Measurements from ENCODE around the gene TAP2.

GRCh38 chr6:32862725-32863124 lies 24.2 kb upstream of the TAP2 start:
- no peak for TF ChIP-seq CREB1 (IDR thresholded peaks at IDR 0.05; ENCODE audit: low read depth)
- TF ChIP-seq, protein P1, sequence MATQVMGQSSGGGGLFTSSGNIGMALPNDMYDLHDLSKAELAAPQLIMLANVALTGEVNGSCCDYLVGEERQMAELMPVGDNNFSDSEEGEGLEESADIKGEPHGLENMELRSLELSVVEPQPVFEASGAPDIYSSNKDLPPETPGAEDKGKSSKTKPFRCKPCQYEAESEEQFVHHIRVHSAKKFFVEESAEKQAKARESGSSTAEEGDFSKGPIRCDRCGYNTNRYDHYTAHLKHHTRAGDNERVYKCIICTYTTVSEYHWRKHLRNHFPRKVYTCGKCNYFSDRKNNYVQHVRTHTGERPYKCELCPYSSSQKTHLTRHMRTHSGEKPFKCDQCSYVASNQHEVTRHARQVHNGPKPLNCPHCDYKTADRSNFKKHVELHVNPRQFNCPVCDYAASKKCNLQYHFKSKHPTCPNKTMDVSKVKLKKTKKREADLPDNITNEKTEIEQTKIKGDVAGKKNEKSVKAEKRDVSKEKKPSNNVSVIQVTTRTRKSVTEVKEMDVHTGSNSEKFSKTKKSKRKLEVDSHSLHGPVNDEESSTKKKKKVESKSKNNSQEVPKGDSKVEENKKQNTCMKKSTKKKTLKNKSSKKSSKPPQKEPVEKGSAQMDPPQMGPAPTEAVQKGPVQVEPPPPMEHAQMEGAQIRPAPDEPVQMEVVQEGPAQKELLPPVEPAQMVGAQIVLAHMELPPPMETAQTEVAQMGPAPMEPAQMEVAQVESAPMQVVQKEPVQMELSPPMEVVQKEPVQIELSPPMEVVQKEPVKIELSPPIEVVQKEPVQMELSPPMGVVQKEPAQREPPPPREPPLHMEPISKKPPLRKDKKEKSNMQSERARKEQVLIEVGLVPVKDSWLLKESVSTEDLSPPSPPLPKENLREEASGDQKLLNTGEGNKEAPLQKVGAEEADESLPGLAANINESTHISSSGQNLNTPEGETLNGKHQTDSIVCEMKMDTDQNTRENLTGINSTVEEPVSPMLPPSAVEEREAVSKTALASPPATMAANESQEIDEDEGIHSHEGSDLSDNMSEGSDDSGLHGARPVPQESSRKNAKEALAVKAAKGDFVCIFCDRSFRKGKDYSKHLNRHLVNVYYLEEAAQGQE (IDR thresholded peaks at IDR 0.05; ENCODE audit: low read depth) = no peak
- TF ChIP-seq CEBPB (IDR thresholded peaks at IDR 0.05) = no peak
- no peak for TF ChIP-seq EP300 (IDR thresholded peaks at IDR 0.05; ENCODE audit: borderline replicate concordance)
- no peak for TF ChIP-seq TCF12 (IDR thresholded peaks at IDR 0.05; ENCODE audit: low read depth)
